Neural progenitor cell (in vitro differentiated cells): ENCODE data around the gene B3GNT4. TPM values are rescaled to one million over a fixed set of nuclear protein-coding genes. Genes with fewer than 3 reads are reported as not detected.

Experiments used
- DNase-seq: peaks from one replicate; pipeline ENCODE4 v3.0.0-alpha.2; 2016; ENCODE audit warnings: low spot score
- H2AFZ ChIP-seq: fragments of 200-600 bp; sonication (generic); replicated peaks from 2 replicates; pipeline ENCODE4 v1.6.1; 2016; ENCODE audit warnings: antibody characterized with exemption
- H3F3A ChIP-seq: fragments of 200-600 bp; sonication (generic); 2 replicates; pipeline ENCODE4 v1.6.1; 2016; ENCODE audit warnings: antibody characterized with exemption, low read depth
- H3K27ac ChIP-seq: fragments of 200-600 bp; sonication (generic); 2 replicates; pipeline ENCODE4 v1.5.1; 2016; ENCODE audit warnings: mild to moderate bottlenecking
- H3K27me3 ChIP-seq: fragments of 200-600 bp; sonication (generic); 2 replicates; pipeline ENCODE4 v1.6.1; 2016; ENCODE audit warnings: mild to moderate bottlenecking, moderate library complexity
- H3K36me3 ChIP-seq: fragments of 200-600 bp; sonication (generic); 2 replicates; pipeline ENCODE4 v1.5.1; 2016
- H3K4me1 ChIP-seq: fragments of 200-600 bp; sonication (generic); 2 replicates; pipeline ENCODE4 v1.6.1; 2016; ENCODE audit warnings: mixed run types
- H3K4me2 ChIP-seq: fragments of 200-600 bp; sonication (generic); 2 replicates; pipeline ENCODE4 v1.6.1; 2016
- H3K4me3 ChIP-seq: fragments of 200-600 bp; sonication (generic); 2 replicates; pipeline ENCODE4 v1.5.1; 2016
- H3K79me2 ChIP-seq: fragments of 200-600 bp; sonication (generic); 2 replicates; pipeline ENCODE4 v1.6.1; 2016; ENCODE audit warnings: low read depth
- H3K9ac ChIP-seq: fragments of 200-600 bp; sonication (generic); 2 replicates; pipeline ENCODE4 v1.6.1; 2016
- H3K9me3 ChIP-seq: fragments of 200-600 bp; sonication (generic); 2 replicates; pipeline ENCODE4 v1.5.1; 2016; ENCODE audit warnings: low read depth
- H4K20me1 ChIP-seq: fragments of 200-600 bp; sonication (generic); 2 replicates; pipeline ENCODE4 v1.6.1; 2016; ENCODE audit warnings: low read depth
- H3K27ac Mint-ChIP-seq: 3 replicates; pipeline ENCODE4 v1.8.0; 2021; ENCODE audit warnings: mixed read lengths
- H3K27me3 Mint-ChIP-seq: 2 replicates; pipeline ENCODE4 v1.8.0; 2022; ENCODE audit warnings: low read depth, mild to moderate bottlenecking, inconsistent platforms, moderate library complexity, mixed read lengths; ENCODE audit not compliant: insufficient read depth
- H3K36me3 Mint-ChIP-seq: 3 replicates; pipeline ENCODE4 v1.8.0; 2021; ENCODE audit warnings: mixed read lengths
- H3K4me1 Mint-ChIP-seq: 3 replicates; pipeline ENCODE4 v1.8.0; 2021; ENCODE audit warnings: mixed read lengths
- H3K4me3 Mint-ChIP-seq: 3 replicates; pipeline ENCODE4 v1.8.0; 2021; ENCODE audit warnings: mild to moderate bottlenecking, moderate library complexity, mixed read lengths
- H3K9me3 Mint-ChIP-seq: 3 replicates; pipeline ENCODE4 v1.8.0; 2020; ENCODE audit warnings: mixed read lengths
- EZH2 ChIP-seq: fragments of 200-600 bp; sonication (generic); IDR thresholded peaks from 2 replicates; pipeline ENCODE4 v1.6.1; 2017; ENCODE audit warnings: antibody characterized with exemption, mild to moderate bottlenecking, moderate library complexity
- EZH2phosphoT487 ChIP-seq: fragments of 200-600 bp; sonication (generic); IDR thresholded peaks from 2 replicates; pipeline ENCODE4 v1.6.1; 2017; ENCODE audit warnings: antibody characterized with exemption
- total RNA-seq: library from RNA; depleted of rRNA; stranded (reverse); fragments of >200 nt; gene quantifications from 2 replicates; pipeline ENCODE4 v1.2.3, GENCODE V29; 2015; ENCODE audit warnings: low replicate concordance
- TF ChIP-seq, protein P1 (sequence below): fragments of 200-600 bp; sonication (generic); IDR thresholded peaks from 2 replicates; pipeline ENCODE4 v1.5.1; 2017; ENCODE audit warnings: antibody characterized with exemption, mild to moderate bottlenecking

The B3GNT4 gene
- total RNA-seq, 1 donor from 2014 or later = 0.30 TPM

DNA sequence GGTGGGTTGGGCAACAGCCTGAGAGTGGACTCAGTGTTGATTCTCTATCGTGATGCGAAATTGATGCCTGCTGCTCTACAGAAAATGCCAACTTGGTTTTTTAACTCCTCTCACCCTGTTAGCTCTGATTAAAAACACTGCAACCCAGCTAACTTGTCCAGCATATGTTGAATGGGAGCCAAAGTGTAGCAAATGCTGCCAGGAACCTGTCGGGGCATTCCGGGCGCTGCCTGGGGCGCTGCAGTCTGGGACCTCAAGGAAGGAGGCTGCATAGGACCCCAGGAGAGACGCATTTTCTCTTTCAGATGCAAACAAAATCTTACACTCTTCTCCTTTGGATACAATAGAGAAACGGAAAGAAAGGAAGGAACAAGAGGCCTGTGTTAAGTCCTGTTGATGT, 3.9 kb downstream of the B3GNT4 start:
- no peak overlapping the region for H3K9ac ChIP-seq
- peaks cover 43% of the 10 kb centered on the region for H3K27me3 ChIP-seq
- Mint-ChIP-seq H3K9me3 (no peaks in the 10 kb centered on the region), H3K36me3 (peaks cover 20% of the 10 kb centered on the region), H3K27me3 (peaks cover 31% of the 10 kb centered on the region), H3K4me1 (peaks cover 9% of the 10 kb centered on the region), H3K4me3 (no peak overlapping the region), H3K27ac (no peak overlapping the region)
- H3K4me1 ChIP-seq = peaks cover 3% of the 10 kb centered on the region
- no peak for TF ChIP-seq EZH2
- no peak for TF ChIP-seq EZH2phosphoT487
- TF ChIP-seq, protein P1, sequence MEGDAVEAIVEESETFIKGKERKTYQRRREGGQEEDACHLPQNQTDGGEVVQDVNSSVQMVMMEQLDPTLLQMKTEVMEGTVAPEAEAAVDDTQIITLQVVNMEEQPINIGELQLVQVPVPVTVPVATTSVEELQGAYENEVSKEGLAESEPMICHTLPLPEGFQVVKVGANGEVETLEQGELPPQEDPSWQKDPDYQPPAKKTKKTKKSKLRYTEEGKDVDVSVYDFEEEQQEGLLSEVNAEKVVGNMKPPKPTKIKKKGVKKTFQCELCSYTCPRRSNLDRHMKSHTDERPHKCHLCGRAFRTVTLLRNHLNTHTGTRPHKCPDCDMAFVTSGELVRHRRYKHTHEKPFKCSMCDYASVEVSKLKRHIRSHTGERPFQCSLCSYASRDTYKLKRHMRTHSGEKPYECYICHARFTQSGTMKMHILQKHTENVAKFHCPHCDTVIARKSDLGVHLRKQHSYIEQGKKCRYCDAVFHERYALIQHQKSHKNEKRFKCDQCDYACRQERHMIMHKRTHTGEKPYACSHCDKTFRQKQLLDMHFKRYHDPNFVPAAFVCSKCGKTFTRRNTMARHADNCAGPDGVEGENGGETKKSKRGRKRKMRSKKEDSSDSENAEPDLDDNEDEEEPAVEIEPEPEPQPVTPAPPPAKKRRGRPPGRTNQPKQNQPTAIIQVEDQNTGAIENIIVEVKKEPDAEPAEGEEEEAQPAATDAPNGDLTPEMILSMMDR = no peak
- peaks cover 18% of the 10 kb centered on the region for H3K36me3 ChIP-seq
- peaks cover 50% of the 10 kb centered on the region for H3F3A ChIP-seq
- H3K4me3 ChIP-seq = no peak overlapping the region
- H2AFZ ChIP-seq = no peak overlapping the region
- no peaks in the 10 kb centered on the region for H3K79me2 ChIP-seq
- no peak for DNase-seq
- no peak overlapping the region for H3K4me2 ChIP-seq
- H3K27ac ChIP-seq = no peak overlapping the region
- H4K20me1 ChIP-seq = peaks cover 48% of the 10 kb centered on the region
- H3K9me3 ChIP-seq = no peaks in the 10 kb centered on the region

DNA sequence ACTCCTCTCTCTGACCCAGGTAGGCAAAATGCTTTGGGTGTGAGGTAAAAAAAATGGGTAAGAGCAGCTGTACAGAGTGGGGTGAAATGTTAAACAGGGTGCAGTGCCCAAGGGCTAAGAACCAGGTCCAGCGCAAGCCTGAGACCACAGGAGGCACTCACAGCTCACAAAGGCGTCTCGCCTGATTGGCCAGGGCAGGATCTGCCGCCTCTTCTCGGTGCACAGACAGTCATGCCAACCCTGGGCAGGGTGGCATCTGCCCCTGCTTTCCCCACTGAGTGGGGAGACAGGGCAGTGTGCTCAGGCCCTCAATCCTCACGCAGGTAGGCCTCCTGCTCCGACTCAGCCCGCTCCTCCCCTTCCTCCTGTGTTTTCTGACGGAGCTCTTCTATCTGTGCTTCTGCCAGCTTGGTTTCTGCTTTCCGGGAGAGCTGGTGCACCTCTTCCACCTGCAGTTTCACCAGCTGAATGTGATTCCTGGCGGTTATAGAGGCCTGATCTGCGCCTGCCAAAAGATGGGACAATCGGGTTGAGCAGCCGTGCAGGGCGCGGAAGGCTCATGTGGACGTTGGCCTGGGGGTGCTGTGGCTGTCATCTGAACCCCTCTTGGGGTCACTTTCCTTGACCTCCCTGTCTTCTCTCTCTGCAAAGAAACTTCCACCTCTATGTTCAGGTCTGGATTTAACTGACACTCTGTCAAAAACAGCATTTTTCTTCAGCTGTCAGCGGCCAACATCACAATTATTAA, 4.7 kb downstream of the B3GNT4 start:
- peaks cover 20% of the 10 kb centered on the region for H3K36me3 Mint-ChIP-seq
- H3K27ac Mint-ChIP-seq = no peak overlapping the region

DNA sequence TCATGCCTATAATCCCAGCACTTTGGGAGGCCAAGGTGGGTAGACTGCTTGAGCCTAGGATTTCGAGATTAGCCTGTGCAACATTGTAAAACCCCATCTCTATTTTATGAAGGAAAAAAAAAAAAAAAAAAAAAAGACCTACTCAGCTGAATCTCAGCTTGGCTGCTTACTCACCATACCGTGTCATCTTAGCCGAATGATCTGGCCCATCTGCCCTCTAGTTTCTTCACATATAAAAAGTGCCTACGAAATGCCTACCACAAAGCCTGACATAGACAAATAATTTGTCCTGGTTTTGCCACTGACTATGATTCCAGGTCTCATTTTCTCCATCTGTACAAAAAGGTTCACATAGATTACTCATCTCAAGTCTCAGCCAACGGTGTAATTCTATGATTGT, 12.3 kb downstream of the B3GNT4 start:
- Mint-ChIP-seq H3K9me3 (no peaks in the 10 kb centered on the region), H3K36me3 (peaks cover 18% of the 10 kb centered on the region), H3K27ac (no peak overlapping the region), H3K4me3 (no peak overlapping the region), H3K4me1 (no peaks in the 10 kb centered on the region), H3K27me3 (no peaks in the 10 kb centered on the region)
- Histone ChIP-seq H3K27ac (no peak overlapping the region), H4K20me1 (peaks cover 6% of the 10 kb centered on the region), H3K4me1 (no peaks in the 10 kb centered on the region), H2AFZ (no peak overlapping the region), H3K4me2 (no peak overlapping the region), H3K4me3 (no peak overlapping the region), H3F3A (peaks cover 5% of the 10 kb centered on the region), H3K9me3 (no peaks in the 10 kb centered on the region), H3K27me3 (no peaks in the 10 kb centered on the region), H3K79me2 (peaks cover 34% of the 10 kb centered on the region), H3K36me3 (peaks cover 33% of the 10 kb centered on the region), H3K9ac (no peak overlapping the region)
- no peak for TF ChIP-seq EZH2phosphoT487
- TF ChIP-seq, protein P1 = no peak
- TF ChIP-seq EZH2 = no peak
- DNase-seq = no peak

More for the DNA sequence above, 4.7 kb downstream of the B3GNT4 start:
- H3K4me3 Mint-ChIP-seq = no peak overlapping the region
- H3K4me3 ChIP-seq = no peak overlapping the region
- no peak for DNase-seq
- H3K79me2 ChIP-seq = no peaks in the 10 kb centered on the region
- no peaks in the 10 kb centered on the region for H3K9me3 Mint-ChIP-seq
- peaks cover 9% of the 10 kb centered on the region for H3K4me1 Mint-ChIP-seq
- H2AFZ ChIP-seq = no peak overlapping the region
- H3K4me2 ChIP-seq = no peak overlapping the region
- H4K20me1 ChIP-seq = peaks cover 48% of the 10 kb centered on the region
- no peak overlapping the region for H3K9ac ChIP-seq
- TF ChIP-seq, protein P1 = no peak
- TF ChIP-seq EZH2 = no peak
- no peak for TF ChIP-seq EZH2phosphoT487
- no peaks in the 10 kb centered on the region for H3K9me3 ChIP-seq
- H3K4me1 ChIP-seq = no peaks in the 10 kb centered on the region
- H3F3A ChIP-seq = peaks cover 50% of the 10 kb centered on the region
- H3K27me3 Mint-ChIP-seq = peaks cover 22% of the 10 kb centered on the region
- H3K27me3 ChIP-seq = peaks cover 34% of the 10 kb centered on the region
- no peak overlapping the region for H3K27ac ChIP-seq
- H3K36me3 ChIP-seq = peaks cover 19% of the 10 kb centered on the region
